ENCODE data around the gene ZBTB46.
"Not testable (repeated sequence)": the region's sequence is repeated elsewhere in the genome, so short reads cannot be mapped to it uniquely, and the experiment has no call there.

Gene ZBTB46

DNA sequence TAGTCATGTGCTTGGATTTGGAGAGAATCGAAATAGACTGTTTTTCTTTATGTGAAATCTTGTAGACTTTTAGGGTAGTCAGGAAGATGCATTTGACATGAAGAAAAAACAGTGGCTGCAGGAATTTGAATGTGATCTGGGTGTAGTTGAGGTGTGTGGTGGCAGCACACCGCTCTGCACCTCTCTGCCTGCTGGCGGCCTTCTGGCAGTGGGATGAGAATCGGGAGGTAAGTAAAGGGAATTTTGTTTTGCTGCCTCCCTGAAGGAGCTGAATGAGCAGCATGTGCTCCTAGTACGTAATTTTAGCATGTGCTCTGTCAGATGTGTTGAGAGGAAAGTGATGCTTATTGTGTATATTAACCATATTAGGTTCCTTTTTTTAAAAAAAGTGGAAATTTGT, 37.2 kb upstream of the ZBTB46 start:
- in situ Hi-C loops (cut with MboI; ENCODE audit: low sequenced_read_pairs, unreplicated experiment) = loop anchor here (25.0 kb wide), 1 partner anchor 331 kb away; the partner anchor contains the start of genes PTK6 and SRMS
- no peak for DNase-seq (ENCODE audit: low spot score)
- no peak for TF ChIP-seq CTCF (IDR thresholded peaks at IDR 0.05; ENCODE audit: borderline replicate concordance, control extremely low read depth, extremely low read depth, insufficient read depth, missing control alignments)

- in situ Hi-C loops (cut with MboI; ENCODE audit: low sequenced_read_pairs, unreplicated experiment) = loop anchor here (25.0 kb wide), 1 partner anchor 330 kb away; the partner anchor contains the start of genes PTK6 and SRMS
Measured at GRCh38 chr20:63867042-63867441, 36.0 kb upstream of the ZBTB46 start.

GRCh38 chr20:63864978-63865640, 34.0 kb upstream of the ZBTB46 start, which contains the start of gene TPD52L2:
TPD52L2 (plus strand) TSS chr20:63865270; CDS start chr20:63865366, 96 bp downstream.
- DNase-seq (ENCODE audit: low spot score) = peak; percentile 97
- TF ChIP-seq CTCF (IDR thresholded peaks at IDR 0.05; ENCODE audit: borderline replicate concordance, control extremely low read depth, extremely low read depth, insufficient read depth, missing control alignments) = no peak
- in situ Hi-C loops (cut with MboI; ENCODE audit: low sequenced_read_pairs, unreplicated experiment) = loop anchor here (25.0 kb wide), 1 partner anchor 328 kb away; the partner anchor contains the start of genes PTK6 and SRMS

More at GRCh38 chr20:63867042-63867441, 36.0 kb upstream of the ZBTB46 start:
- DNase-seq (ENCODE audit: low spot score) = not testable (repeated sequence)

DNA sequence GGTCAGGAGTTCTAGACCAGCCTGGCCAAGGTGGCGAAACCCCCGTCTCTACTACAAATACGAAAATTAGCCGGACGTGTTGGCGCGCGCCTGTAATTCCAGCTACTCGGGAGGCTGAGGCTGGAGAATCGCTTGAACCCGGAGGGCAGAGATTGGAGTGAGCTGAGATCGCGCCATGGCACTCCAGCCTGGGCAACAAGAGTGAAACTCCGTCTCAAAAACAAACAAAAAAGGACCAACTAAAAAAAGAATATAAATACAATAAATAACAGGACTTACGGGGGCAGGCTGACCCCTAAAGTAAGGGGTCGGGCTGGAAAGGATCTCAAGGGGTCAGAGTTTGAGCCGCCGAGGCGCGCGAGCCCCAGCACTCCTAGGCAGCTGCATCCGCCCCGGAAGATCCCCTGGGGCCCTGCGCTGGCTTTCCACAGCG, 33.5 kb upstream of the ZBTB46 start:
- no peak for DNase-seq (ENCODE audit: low spot score)
- no peak for TF ChIP-seq CTCF (IDR thresholded peaks at IDR 0.05; ENCODE audit: borderline replicate concordance, control extremely low read depth, extremely low read depth, insufficient read depth, missing control alignments)
- in situ Hi-C loops (cut with MboI; ENCODE audit: low sequenced_read_pairs, unreplicated experiment) = loop anchor here (25.0 kb wide), 1 partner anchor 327 kb away; the partner anchor contains the start of genes PTK6 and SRMS

DNA sequence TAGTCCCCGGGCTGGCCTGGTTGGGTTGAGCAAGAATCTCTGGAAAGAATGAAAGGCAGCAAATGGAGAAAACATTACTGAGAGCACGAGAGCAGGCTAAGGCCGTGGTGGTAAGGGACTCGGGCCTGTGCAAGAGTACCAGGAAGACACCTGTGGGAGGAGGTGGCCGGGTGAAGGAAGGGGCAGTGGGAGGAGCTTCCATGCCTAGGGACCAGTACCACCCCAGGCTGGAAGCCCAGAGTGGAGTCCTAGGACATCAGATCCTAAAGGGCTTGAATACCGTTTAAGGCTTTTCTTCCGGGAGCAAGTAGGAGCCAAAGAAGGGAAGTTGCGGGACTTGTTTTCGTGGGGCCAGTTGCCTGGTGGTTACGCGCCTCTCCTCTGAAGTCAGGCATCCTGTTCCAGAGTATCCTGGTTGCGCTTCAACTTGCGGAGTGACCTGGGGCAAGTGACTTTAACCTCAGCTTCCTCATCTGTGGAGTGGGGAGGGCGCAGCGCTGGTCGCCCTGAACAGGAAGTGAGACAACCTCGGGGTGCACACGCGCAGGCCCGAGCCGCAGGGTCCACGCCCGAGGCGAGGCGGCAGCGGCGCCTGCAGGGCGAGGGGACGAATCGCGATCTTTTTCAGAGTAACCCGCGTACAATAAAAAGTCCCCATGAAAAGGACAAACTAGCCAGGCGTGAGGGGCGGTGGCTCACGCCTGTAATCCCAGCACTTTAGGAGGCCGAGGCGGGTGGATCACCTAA, 32.9 kb upstream of the ZBTB46 start:
- TF ChIP-seq CTCF (IDR thresholded peaks at IDR 0.05; ENCODE audit: borderline replicate concordance, control extremely low read depth, extremely low read depth, insufficient read depth, missing control alignments) = peak; percentile 91
- DNase-seq (ENCODE audit: low spot score) = peak; percentile 93

DNA sequence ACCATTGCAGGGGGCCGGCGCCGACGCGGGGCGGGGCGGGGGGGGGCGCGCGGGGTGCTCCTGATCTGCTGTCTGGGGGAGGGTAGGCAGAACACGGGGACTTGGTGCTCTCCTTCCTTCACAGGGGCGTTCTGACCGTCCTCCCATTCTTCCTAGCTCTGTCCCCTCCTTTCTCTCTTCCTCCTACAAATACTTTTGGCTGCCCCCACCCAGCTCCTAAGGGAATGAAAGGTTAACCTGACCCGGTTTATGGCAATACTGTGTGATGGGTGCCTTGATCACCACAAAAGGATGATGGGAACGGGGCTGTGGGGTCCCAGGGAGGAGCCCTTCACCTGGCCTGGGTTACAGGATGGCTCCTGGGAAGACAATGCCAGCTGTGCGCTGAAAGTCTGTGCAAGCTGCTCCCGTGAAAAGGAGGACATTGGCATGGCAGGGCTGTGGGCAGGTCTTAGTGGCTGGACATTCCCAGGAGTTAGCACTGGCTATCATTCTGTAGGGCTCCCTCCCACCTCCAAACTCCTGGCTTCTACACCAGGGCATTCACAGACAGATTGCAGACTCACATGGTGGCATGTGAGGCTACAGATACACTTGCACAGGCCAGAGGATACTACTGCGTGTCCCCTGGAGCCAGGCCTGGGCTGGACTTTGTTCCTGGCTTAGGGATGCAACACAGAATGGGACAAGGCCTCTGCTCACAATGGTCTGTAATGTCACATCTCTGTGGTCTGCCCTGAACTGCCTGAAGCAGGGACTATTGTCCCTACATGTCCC, 32.1 kb upstream of the ZBTB46 start:
- DNase-seq (ENCODE audit: low spot score) = no peak
- TF ChIP-seq CTCF (IDR thresholded peaks at IDR 0.05; ENCODE audit: borderline replicate concordance, control extremely low read depth, extremely low read depth, insufficient read depth, missing control alignments) = no peak
- in situ Hi-C loops (cut with MboI; ENCODE audit: low sequenced_read_pairs, unreplicated experiment) = loop anchor here (25.0 kb wide), 1 partner anchor 326 kb away; the partner anchor contains the start of genes PTK6 and SRMS

More for the DNA sequence above, 32.9 kb upstream of the ZBTB46 start:
- in situ Hi-C loops (cut with MboI; ENCODE audit: low sequenced_read_pairs, unreplicated experiment) = loop anchor here (25.0 kb wide), 1 partner anchor 327 kb away; the partner anchor contains the start of genes PTK6 and SRMS

Data from GM13976 (cell line).